GM12872 (cell line): ENCODE measurements around the gene KRTAP10-6.

Source experiments
- CTCF ChIP-seq: IDR thresholded peaks from 3 replicates; pipeline ENCODE4 v1.5.1; 2011; ENCODE audit warnings: low read depth, mild to moderate bottlenecking, low read length, moderate library complexity; ENCODE audit not compliant: insufficient read depth

The KRTAP10-6 gene

GRCh38 chr21:44630440-44630839, 38.1 kb upstream of the KRTAP10-6 start:
- no peak for TF ChIP-seq CTCF

GRCh38 chr21:44628707-44629391, 36.5 kb upstream of the KRTAP10-6 start:
- no peak for TF ChIP-seq CTCF

DNA sequence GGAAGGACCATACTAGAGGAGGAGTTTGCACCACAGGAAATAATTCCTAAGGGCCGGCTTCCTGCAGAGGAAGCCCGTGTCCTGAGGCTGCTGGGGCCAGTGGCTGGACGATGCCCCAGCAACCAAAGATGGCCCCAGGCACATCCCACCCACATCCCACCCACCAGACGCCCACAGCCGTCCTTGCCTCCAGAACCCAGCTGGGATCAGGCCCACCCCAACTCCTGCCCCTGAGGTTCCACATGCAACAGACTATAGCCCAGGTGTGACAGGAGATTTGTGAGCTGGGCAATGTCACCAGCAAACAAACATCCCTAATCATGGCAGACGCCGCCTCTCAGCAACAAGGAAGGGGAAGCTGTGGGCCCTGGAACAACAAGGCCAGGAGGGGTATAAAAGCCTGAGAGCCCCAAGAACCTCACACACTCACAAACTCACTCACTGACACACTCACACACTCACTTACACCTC, 34.4 kb upstream of the KRTAP10-6 start, which contains the start of gene KRTAP10-9:
TSS of gene KRTAP10-9 (plus strand) at position 421 of the 471 bp plus-strand sequence. CDS start 79 bp downstream, outside the sequence.
- no peak for TF ChIP-seq CTCF

DNA sequence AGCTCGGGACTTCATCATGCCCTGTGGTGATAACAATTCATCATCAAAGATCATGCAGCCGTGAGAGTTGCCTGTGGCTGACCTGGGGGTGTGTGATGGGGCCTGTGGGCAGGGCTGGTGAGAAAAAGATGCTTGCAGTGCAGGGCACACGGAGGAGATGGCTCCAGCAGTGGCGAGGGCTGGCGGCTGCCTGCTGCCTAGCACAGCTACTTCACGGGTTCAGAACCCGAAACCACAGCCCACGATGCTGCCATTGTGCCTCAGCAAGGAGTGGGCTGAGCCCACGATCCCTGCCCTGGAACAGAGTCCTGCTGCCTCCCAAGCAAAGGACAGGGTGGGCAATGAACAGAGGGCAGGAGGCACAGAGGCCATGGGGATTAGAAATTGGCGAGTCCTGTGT, 34.0 kb upstream of the KRTAP10-6 start:
- TF ChIP-seq CTCF = no peak

DNA sequence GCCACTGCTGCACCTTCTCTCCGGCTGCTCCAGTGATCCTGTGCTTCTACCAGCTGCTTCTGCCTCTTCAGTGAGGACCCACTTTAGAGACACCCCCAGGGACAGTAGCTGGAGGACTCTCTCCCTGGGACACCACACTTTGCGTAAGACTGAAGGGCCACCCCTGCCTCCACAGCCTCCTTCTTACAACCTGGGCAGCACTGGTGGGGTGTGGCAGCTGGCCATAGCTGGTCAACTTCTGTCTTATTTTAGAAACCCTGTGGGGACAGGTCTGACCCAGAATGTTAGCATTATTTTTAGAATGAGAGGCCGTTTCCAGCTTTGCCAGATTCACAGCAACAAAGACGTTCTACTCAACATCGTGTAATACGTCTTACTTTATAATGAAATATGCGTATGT, 33.5 kb upstream of the KRTAP10-6 start:
- TF ChIP-seq CTCF = no peak

DNA sequence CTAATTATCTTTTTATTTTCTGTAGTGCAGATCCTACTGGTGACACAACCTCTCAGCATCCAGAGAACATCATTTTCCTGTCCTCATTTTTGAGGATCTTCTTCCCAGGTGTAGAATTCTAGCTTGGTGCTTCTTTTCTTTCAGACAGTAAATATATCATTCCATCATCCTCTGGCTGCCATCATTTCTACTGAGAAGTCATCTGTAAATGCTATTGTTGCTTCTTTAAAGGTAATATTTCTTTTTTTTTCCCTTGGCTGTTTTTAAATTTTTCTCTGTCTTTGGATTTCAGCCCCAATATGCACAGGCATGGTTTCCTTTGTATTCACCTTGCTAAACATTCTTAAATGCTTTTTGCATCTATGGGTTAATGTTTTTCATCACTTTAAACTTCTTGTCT, 31.3 kb upstream of the KRTAP10-6 start:
- no peak for TF ChIP-seq CTCF

GRCh38 chr21:44619886-44620285, 27.6 kb upstream of the KRTAP10-6 start:
- TF ChIP-seq CTCF = no peak
